Ovary (tissue), 9 donors: ENCODE results near the gene EIF4G2. TPM values are rescaled to one million over a fixed set of nuclear protein-coding genes. Genes with fewer than 3 reads are reported as not detected.

Experiments
- DNase-seq, 5 donors: peaks; one replicate each; pipeline ENCODE4 v3.0.0-alpha.2; 2019 to 2020
- H3K27ac ChIP-seq, 2 donors: fragments of 200-600 bp; one replicate each; pipeline versions ENCODE4 v1.5.1 to v1.8.0; 2019 to 2022
- H3K27me3 ChIP-seq: fragments of 200-600 bp; one replicate; pipeline ENCODE4 v1.8.0; 2022
- H3K36me3 ChIP-seq: fragments of 200-600 bp; sonication (generic); one replicate; pipeline ENCODE4 v1.5.1; 2019
- H3K4me1 ChIP-seq: one replicate; pipeline ENCODE4 v1.8.1; 2013; ENCODE audit warnings: mild to moderate bottlenecking, moderate library complexity; ENCODE audit not compliant: insufficient read depth
- H3K4me3 ChIP-seq: fragments of 200-600 bp; sonication (generic); one replicate; pipeline ENCODE4 v1.5.1; 2017
- H3K9me3 ChIP-seq, 2 donors: fragments of 200-600 bp in 1 of 2; sonication (generic) in 1 of 2; one replicate each; pipeline versions ENCODE4 v1.5.1 to v1.8.1; 2013 to 2019; ENCODE audit warnings: mild to moderate bottlenecking in 1 of 2, moderate library complexity in 1 of 2
- EP300 ChIP-seq: sonication (generic); formaldehyde crosslinking; IDR thresholded peaks from one replicate; pipeline ENCODE4 v1.6.1; 2017; ENCODE audit warnings: antibody characterized with exemption
- POLR2A ChIP-seq: fragments of 450-650 bp; IDR thresholded peaks from one replicate; pipeline ENCODE4 v1.6.1; 2017; ENCODE audit warnings: antibody characterized with exemption, mild to moderate bottlenecking, moderate library complexity
- WGBS, 3 donors: extraction: QIAGEN DNeasy Blood & Tissue Kit in 1 of 3; methylation state at CpG; one replicate each; pipeline versions ENCODE4 v1.1.5 to v1.1.7; 2013 to 2017; 5-methylcytosine and 5-hydroxymethylcytosine counted together
- intact Hi-C, 4 donors: fragments of 100-400 bp; cut with DNase I; formaldehyde crosslinking; loops; one replicate each; pipeline versions ENCODE4 v1.11.0 to v1.15.1; 2022 to 2023
- polyA plus RNA-seq, 2 donors: library from polyadenylated mRNA; stranded (reverse); fragments of 200-250 nt in 1 of 2; fragments of 350-450 nt in 1 of 2; fragmentation: Illumina TruSeq in 1 of 2; extraction: RNeasy Lipid Tissue Mini Kit (QIAGEN cat#74804) in 1 of 2; gene quantifications; one replicate each; pipeline ENCODE4 v1.2.3, GENCODE V29; 2013 to 2014
- total RNA-seq, 7 donors: library from RNA; depleted of rRNA in 2 of 7; stranded (reverse); fragments of >200 nt in 2 of 7; fragmentation: NEBNext Ultra II Directional in 3 of 7; extraction: Animal tissue kit (Norgen Biotek cat#: 25700) in 3 of 7; gene quantifications; one replicate each; pipeline versions ENCODE4 v1.1.0 to v1.2.4, GENCODE V29; 2016 to 2023
- TF ChIP-seq, protein P1 (sequence below), 3 donors: fragments of 450-650 bp in 2 of 3; fragments of 200-600 bp in 1 of 3; IDR thresholded peaks; one replicate each; pipeline versions ENCODE4 v1.5.1 to v1.8.0; 2016 to 2022; ENCODE audit warnings: antibody characterized with exemption in 3 of 3, mild to moderate bottlenecking in 1 of 3
- donor health status: DM: no; HTN: no; CAD: no; lungs with moderate emphysema.
- donor health status: DM: no; HTN: no; CAD: no.
- donor health status: Bipolar disorder and iron deficiency.
- donor health status: DM: yes; HTN: yes; CAD: no.
- donor health status: DM: no; HTN: no; CAD: no.
- donor health status: DM: yes; HTN: yes; CAD: no.

EIF4G2 gene
- total and polyA plus RNA-seq, 9 donors = 206 to 761 (median 582) TPM

DNA sequence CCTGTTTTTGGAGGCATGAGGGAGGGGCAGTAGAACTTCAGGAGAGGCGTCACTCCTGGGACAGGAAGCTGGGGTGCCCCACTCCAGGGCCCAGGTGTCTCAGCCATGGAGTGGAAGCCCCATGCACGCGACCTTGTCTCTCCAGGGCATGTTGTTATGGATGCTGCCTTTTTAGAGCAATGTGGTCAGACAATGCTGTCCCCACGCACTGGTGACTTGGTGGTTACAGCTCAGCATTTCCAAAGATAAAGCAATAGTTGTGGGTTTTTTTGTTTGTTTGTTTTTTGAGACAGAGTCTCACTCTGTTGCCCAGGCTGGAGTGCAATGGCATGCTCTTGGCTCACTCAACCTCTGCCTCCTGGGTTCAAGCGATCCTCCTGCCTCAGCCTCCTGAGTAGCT, 22.3 kb downstream of the EIF4G2 start:
- H3K27me3 ChIP-seq = no peaks in the 10 kb centered on the region
- no peaks in the 10 kb centered on the region for H3K9me3 ChIP-seq
- H3K27ac ChIP-seq = no peak overlapping the region
- DNase-seq = no peak
- H3K4me3 ChIP-seq = no peak overlapping the region
- no peak for TF ChIP-seq EP300
- TF ChIP-seq, protein P1, sequence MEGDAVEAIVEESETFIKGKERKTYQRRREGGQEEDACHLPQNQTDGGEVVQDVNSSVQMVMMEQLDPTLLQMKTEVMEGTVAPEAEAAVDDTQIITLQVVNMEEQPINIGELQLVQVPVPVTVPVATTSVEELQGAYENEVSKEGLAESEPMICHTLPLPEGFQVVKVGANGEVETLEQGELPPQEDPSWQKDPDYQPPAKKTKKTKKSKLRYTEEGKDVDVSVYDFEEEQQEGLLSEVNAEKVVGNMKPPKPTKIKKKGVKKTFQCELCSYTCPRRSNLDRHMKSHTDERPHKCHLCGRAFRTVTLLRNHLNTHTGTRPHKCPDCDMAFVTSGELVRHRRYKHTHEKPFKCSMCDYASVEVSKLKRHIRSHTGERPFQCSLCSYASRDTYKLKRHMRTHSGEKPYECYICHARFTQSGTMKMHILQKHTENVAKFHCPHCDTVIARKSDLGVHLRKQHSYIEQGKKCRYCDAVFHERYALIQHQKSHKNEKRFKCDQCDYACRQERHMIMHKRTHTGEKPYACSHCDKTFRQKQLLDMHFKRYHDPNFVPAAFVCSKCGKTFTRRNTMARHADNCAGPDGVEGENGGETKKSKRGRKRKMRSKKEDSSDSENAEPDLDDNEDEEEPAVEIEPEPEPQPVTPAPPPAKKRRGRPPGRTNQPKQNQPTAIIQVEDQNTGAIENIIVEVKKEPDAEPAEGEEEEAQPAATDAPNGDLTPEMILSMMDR (IDR thresholded peaks at IDR 0.05) = no peak
- TF ChIP-seq POLR2A = no peak
- intact Hi-C loops = loop anchor here in 1 of 4 donors (10.0 kb wide), 1 partner anchor 218 kb away; no protein-coding TSS in a partner anchor
- no peaks in the 10 kb centered on the region for H3K4me1 ChIP-seq
- 93 to 95% (median 94%) methylated on average over 5 of the region's 5 CpGs for WGBS, 3 donors
- no peaks in the 10 kb centered on the region for H3K36me3 ChIP-seq

DNA sequence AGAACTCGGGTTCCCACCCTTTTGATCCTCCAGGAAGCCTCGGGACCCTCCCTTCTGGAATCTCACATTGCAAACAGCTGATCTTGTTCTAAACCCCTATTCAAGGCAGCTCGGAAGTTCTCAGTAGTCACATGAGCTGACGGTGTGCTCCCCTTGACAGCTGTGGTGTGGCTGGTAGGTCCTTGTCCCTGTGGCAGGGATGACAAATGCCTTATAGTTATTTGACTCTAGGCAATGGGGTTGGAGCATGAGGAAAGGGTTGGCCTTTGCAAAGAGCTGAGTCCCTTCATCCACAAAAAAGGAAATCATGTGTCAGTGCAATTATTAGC, 23.6 kb downstream of the EIF4G2 start:
- TF ChIP-seq, protein P1 (IDR thresholded peaks at IDR 0.05) = no peak
- no peak for TF ChIP-seq POLR2A
- TF ChIP-seq EP300 = no peak
- H3K4me1 ChIP-seq = no peaks in the 10 kb centered on the region
- no peaks in the 10 kb centered on the region for H3K36me3 ChIP-seq
- DNase-seq = no peak
- intact Hi-C loops = loop anchor here in 1 of 4 donors (10.0 kb wide), 1 partner anchor 220 kb away; no protein-coding TSS in a partner anchor
- no peaks in the 10 kb centered on the region for H3K9me3 ChIP-seq
- no peak overlapping the region for H3K4me3 ChIP-seq
- 56 to 63% (median 58%) methylated on average over 4 of the region's 4 CpGs for WGBS, 3 donors
- no peaks in the 10 kb centered on the region for H3K27me3 ChIP-seq
- no peak overlapping the region for H3K27ac ChIP-seq

DNA sequence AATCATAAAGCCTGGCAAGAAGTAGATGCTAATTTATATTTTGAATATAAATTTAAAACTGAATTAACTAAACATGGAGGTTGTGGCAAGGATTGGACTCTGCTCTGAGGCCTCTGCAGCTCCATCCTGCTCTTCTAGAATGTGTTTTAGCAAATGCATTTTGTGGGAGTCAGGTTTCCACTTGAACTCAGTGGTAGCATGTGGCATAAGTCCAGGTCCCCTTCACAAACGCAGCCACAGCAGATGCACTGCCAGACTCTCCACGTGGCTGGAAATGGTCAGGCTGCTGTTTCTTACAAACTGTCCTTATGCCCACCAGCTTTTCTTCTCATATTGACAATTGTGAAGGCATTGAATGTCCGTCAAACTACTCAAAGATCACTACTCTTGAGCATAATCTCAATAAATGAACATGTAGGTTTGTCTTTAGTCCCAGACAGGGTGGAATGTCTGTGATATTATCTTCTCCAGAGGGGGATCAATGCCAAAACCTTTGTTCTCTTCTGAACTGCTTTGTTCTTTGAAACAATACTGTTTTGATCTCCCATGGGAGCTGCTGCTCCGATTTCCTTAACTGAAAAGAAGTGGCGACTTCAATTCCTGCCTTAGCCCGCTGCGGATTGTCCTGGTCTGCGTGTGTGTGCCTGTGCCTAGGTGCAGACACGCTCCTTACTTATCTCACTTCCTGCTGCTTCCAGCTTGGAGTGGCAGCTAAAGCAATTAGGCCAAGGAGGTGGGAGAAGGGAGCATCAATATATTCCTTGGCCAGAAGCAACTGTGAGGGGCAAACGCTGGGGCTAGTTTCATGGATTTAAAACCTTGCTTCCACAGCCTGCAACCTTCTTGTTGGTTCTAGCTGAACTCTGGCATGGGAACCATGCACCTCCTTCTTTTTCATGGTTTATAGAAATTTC, 24.2 kb downstream of the EIF4G2 start:
- Histone ChIP-seq H3K36me3 (no peaks in the 10 kb centered on the region), H3K4me1 (no peaks in the 10 kb centered on the region), H3K4me3 (no peak overlapping the region), H3K27ac (no peak overlapping the region), H3K9me3 (no peaks in the 10 kb centered on the region), H3K27me3 (no peaks in the 10 kb centered on the region)
- TF ChIP-seq EP300 = no peak
- DNase-seq = no peak
- intact Hi-C loops = loop anchor here in 1 of 4 donors (10.0 kb wide), 1 partner anchor 220 kb away; no protein-coding TSS in a partner anchor
- WGBS, 3 donors = 51 to 70% (median 59%) methylated on average over 10 of the region's 10 CpGs

DNA sequence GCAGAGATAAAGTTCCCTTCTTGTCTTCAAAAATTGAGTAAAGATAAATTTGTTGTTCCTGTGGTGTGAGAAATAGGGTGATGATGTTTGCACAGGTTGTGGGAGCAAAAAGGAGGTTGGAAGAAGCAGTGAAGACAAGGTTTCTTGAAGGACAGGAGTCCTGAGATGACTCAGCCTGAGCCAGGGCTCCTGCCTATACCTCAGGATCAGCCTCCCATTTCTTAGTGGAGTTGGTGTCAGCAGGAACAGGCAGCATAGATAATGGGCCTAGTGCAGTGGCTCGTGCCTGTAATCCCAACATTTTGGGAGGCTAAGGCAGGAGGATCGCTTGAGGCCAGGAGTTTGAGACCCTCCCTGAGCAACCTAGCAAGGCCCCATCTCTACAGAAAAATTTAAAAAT, 28.7 kb downstream of the EIF4G2 start:
- H3K27me3 ChIP-seq = no peaks in the 10 kb centered on the region
- no peaks in the 10 kb centered on the region for H3K36me3 ChIP-seq
- WGBS, 3 donors = 88 to 98% (median 95%) methylated on average over 2 of the region's 2 CpGs
- intact Hi-C loops = loop anchor here in 1 of 4 donors (10.0 kb wide), 1 partner anchor 225 kb away; no protein-coding TSS in a partner anchor
- H3K4me3 ChIP-seq = no peak overlapping the region
- H3K27ac ChIP-seq = no peak overlapping the region
- DNase-seq = no peak
- H3K4me1 ChIP-seq = no peaks in the 10 kb centered on the region
- no peaks in the 10 kb centered on the region for H3K9me3 ChIP-seq
- TF ChIP-seq, protein P1 (IDR thresholded peaks at IDR 0.05) = no peak
- no peak for TF ChIP-seq POLR2A
- TF ChIP-seq EP300 = no peak

DNA sequence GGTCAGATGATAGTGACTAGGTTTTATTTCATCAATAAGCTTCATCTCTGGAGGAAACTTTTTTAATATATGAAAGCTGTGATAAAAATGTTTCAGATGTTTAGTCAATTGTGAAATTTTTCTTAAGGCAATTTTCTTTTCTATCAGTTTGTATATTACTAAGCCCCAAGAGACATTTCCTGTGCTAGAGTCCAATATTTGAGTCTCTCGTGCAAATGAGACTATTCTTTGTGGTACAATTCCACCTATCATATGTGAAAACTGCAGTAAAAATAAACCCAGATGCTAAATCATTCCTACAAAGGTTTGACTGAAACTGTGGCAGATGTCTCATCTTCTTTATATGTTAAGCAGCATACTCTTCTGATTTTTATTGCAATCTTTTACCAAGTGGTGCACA, 29.6 kb downstream of the EIF4G2 start:
- Histone ChIP-seq H3K36me3 (no peaks in the 10 kb centered on the region), H3K4me1 (no peaks in the 10 kb centered on the region), H3K4me3 (no peak overlapping the region), H3K27ac (no peak overlapping the region), H3K27me3 (no peaks in the 10 kb centered on the region), H3K9me3 (no peaks in the 10 kb centered on the region)
- DNase-seq = no peak
- 58 to 73% (median 68%) methylated on average over 1 of the region's 1 CpG for WGBS, 3 donors
- TF ChIP-seq EP300 = no peak
- TF ChIP-seq, protein P1 (IDR thresholded peaks at IDR 0.05) = no peak
- TF ChIP-seq POLR2A = no peak
- intact Hi-C loops = no loop called here
